ENCODE data around the gene TGFBR2.

Gene TGFBR2

GRCh38 chr3:30728143-30728542, 121.7 kb downstream of the TGFBR2 start:
- H3K9me3 ChIP-seq (ENCODE audit: control insufficient read depth in 2 of 2, low read length in 2 of 2): no peaks in the 10 kb centered on the region
- H3K9ac ChIP-seq (ENCODE audit: low read length in 2 of 2): no peak overlapping the region
- no peaks in the 10 kb centered on the region for H3K36me3 ChIP-seq (ENCODE audit: control insufficient read depth in 2 of 2, insufficient read depth in 2 of 2, low read length in 2 of 2)
- H3K27me3 ChIP-seq (ENCODE audit: control insufficient read depth in 1 of 2, insufficient read depth in 2 of 2, low read length in 2 of 2): no peaks in the 10 kb centered on the region
- H3K4me3 ChIP-seq (ENCODE audit: low read length in 2 of 2): no peak overlapping the region
- no peaks in the 10 kb centered on the region for H3K4me1 ChIP-seq (ENCODE audit: control insufficient read depth, insufficient read depth, low read length)
- no peak overlapping the region for H3K27ac ChIP-seq (ENCODE audit: low read length)

DNA sequence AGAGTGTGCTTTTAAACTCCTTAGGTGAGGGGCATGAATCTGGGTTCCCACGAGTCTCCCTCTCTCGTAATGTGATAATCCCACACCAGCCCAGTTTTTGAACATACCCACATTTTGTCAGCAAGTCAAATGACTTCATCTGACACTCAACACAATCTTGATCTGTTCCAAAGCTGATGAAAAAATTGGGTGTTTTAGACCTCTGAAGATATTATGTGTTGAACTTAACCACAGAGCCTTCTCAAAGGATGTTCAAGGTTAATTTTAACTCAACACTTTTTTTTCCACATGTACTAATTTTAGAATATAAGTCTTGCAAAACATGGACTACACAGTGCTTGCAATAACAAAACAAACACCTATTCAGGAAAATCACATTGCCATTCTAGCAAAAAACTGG, 123.1 kb downstream of the TGFBR2 start:
- Histone ChIP-seq H3K9ac (ENCODE audit: low read length in 2 of 2) (no peak overlapping the region), H3K27ac (ENCODE audit: low read length) (no peak overlapping the region), H3K9me3 (ENCODE audit: control insufficient read depth in 2 of 2, low read length in 2 of 2) (no peaks in the 10 kb centered on the region), H3K4me3 (ENCODE audit: low read length in 2 of 2) (no peak overlapping the region), H3K27me3 (ENCODE audit: control insufficient read depth in 1 of 2, insufficient read depth in 2 of 2, low read length in 2 of 2) (no peaks in the 10 kb centered on the region), H3K4me1 (ENCODE audit: control insufficient read depth, insufficient read depth, low read length) (no peaks in the 10 kb centered on the region), H3K36me3 (ENCODE audit: control insufficient read depth in 2 of 2, insufficient read depth in 2 of 2, low read length in 2 of 2) (no peaks in the 10 kb centered on the region)

GRCh38 chr3:30729936-30730335, 123.5 kb downstream of the TGFBR2 start:
- no peaks in the 10 kb centered on the region for H3K9me3 ChIP-seq (ENCODE audit: control insufficient read depth in 2 of 2, low read length in 2 of 2)

DNA sequence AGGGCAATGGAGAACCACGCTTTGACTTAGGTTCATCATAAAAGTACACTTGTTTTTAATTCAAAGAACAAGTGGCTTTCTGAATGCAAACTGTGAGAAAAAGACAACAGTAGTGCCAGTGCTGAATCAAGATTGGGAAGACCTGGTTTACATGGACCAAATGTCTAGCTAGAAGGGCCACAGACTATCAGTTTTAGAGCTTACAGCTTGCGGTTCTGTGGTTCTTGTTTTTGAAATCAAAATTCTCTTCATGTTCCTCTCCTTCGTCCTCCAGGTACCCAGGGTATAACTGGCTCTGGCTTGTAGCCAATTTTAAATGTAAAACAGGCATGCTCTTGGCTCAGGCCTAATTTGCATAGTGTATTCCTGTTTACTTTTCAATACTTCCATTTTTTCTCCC, 124.6 kb downstream of the TGFBR2 start:
- H3K4me1 ChIP-seq (ENCODE audit: control insufficient read depth, insufficient read depth, low read length): no peaks in the 10 kb centered on the region
- no peak overlapping the region for H3K4me3 ChIP-seq (ENCODE audit: low read length in 2 of 2)
- no peaks in the 10 kb centered on the region for H3K36me3 ChIP-seq (ENCODE audit: control insufficient read depth in 2 of 2, insufficient read depth in 2 of 2, low read length in 2 of 2)
- H3K27ac ChIP-seq (ENCODE audit: low read length): no peak overlapping the region
- H3K27me3 ChIP-seq (ENCODE audit: control insufficient read depth in 1 of 2, insufficient read depth in 2 of 2, low read length in 2 of 2): no peaks in the 10 kb centered on the region
- no peak overlapping the region for H3K9ac ChIP-seq (ENCODE audit: low read length in 2 of 2)
- H3K9me3 ChIP-seq (ENCODE audit: control insufficient read depth in 2 of 2, low read length in 2 of 2): no peaks in the 10 kb centered on the region

More at GRCh38 chr3:30729936-30730335, 123.5 kb downstream of the TGFBR2 start:
- no peaks in the 10 kb centered on the region for H3K36me3 ChIP-seq (ENCODE audit: control insufficient read depth in 2 of 2, insufficient read depth in 2 of 2, low read length in 2 of 2)
- no peak overlapping the region for H3K4me3 ChIP-seq (ENCODE audit: low read length in 2 of 2)
- no peak overlapping the region for H3K9ac ChIP-seq (ENCODE audit: low read length in 2 of 2)
- no peaks in the 10 kb centered on the region for H3K4me1 ChIP-seq (ENCODE audit: control insufficient read depth, insufficient read depth, low read length)
- H3K27ac ChIP-seq (ENCODE audit: low read length): no peak overlapping the region
- no peaks in the 10 kb centered on the region for H3K27me3 ChIP-seq (ENCODE audit: control insufficient read depth in 1 of 2, insufficient read depth in 2 of 2, low read length in 2 of 2)

- Histone ChIP-seq H3K27me3 (ENCODE audit: control insufficient read depth in 1 of 2, insufficient read depth in 2 of 2, low read length in 2 of 2) (no peaks in the 10 kb centered on the region), H3K9ac (ENCODE audit: low read length in 2 of 2) (no peak overlapping the region), H3K4me3 (ENCODE audit: low read length in 2 of 2) (no peak overlapping the region), H3K4me1 (ENCODE audit: control insufficient read depth, insufficient read depth, low read length) (no peaks in the 10 kb centered on the region), H3K36me3 (ENCODE audit: control insufficient read depth in 2 of 2, insufficient read depth in 2 of 2, low read length in 2 of 2) (no peaks in the 10 kb centered on the region), H3K9me3 (ENCODE audit: control insufficient read depth in 2 of 2, low read length in 2 of 2) (no peaks in the 10 kb centered on the region), H3K27ac (ENCODE audit: low read length) (no peak overlapping the region)
Observed at GRCh38 chr3:30733209-30733608, 126.8 kb downstream of the TGFBR2 start.

GRCh38 chr3:30733696-30734095, 127.3 kb downstream of the TGFBR2 start:
- Histone ChIP-seq H3K27me3 (ENCODE audit: control insufficient read depth in 1 of 2, insufficient read depth in 2 of 2, low read length in 2 of 2) (no peaks in the 10 kb centered on the region), H3K9me3 (ENCODE audit: control insufficient read depth in 2 of 2, low read length in 2 of 2) (no peaks in the 10 kb centered on the region)

DNA sequence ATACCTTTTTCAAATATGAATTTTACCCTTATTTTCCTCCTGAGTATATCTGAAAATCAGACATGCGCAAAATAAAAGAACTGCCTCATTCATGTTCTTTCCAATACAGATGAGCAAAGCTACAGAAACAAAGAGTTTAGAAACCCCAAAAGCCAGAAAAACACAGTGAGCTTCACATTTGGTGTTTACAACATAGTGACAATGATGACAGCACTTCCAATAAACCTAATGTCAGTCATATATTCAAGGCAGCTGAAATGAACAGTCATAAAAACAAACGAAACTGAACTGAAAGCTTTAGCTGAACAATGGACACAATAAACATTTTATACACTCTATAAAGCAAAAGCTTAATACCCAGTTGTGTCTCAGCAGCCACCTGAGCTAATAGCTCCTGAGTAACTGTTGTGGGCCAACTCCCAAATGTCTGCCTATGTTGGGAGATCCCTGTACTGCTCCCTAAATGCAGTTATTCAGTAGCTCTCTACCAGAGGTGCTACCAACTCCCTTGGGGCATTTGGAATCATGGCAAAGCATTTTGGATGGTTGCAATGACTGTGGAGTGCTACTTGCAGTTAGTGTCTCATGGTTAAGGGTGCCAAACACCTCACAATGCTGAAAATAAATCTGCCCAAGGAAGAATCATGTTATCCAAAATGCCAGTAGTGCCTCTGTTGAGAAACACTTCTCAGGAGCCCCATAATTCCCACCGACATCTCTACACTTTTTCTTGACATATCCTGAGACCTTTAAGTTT, 131.5 kb downstream of the TGFBR2 start:
- Histone ChIP-seq H3K36me3 (ENCODE audit: control insufficient read depth in 2 of 2, insufficient read depth in 2 of 2, low read length in 2 of 2) (no peaks in the 10 kb centered on the region), H3K9me3 (ENCODE audit: control insufficient read depth in 2 of 2, low read length in 2 of 2) (no peaks in the 10 kb centered on the region), H3K9ac (ENCODE audit: low read length in 2 of 2) (no peak overlapping the region), H3K27ac (ENCODE audit: low read length) (no peak overlapping the region), H3K4me3 (ENCODE audit: low read length in 2 of 2) (no peak overlapping the region), H3K27me3 (ENCODE audit: control insufficient read depth in 1 of 2, insufficient read depth in 2 of 2, low read length in 2 of 2) (no peaks in the 10 kb centered on the region), H3K4me1 (ENCODE audit: control insufficient read depth, insufficient read depth, low read length) (no peaks in the 10 kb centered on the region)

More at GRCh38 chr3:30733696-30734095, 127.3 kb downstream of the TGFBR2 start:
- H3K4me1 ChIP-seq (ENCODE audit: control insufficient read depth, insufficient read depth, low read length): no peaks in the 10 kb centered on the region
- no peaks in the 10 kb centered on the region for H3K36me3 ChIP-seq (ENCODE audit: control insufficient read depth in 2 of 2, insufficient read depth in 2 of 2, low read length in 2 of 2)
- no peak overlapping the region for H3K9ac ChIP-seq (ENCODE audit: low read length in 2 of 2)
- H3K4me3 ChIP-seq (ENCODE audit: low read length in 2 of 2): no peak overlapping the region
- no peak overlapping the region for H3K27ac ChIP-seq (ENCODE audit: low read length)

GRCh38 chr3:30738605-30739004, 132.2 kb downstream of the TGFBR2 start:
- no peaks in the 10 kb centered on the region for H3K4me1 ChIP-seq (ENCODE audit: control insufficient read depth, insufficient read depth, low read length)
- no peaks in the 10 kb centered on the region for H3K36me3 ChIP-seq (ENCODE audit: control insufficient read depth in 2 of 2, insufficient read depth in 2 of 2, low read length in 2 of 2)
- no peak overlapping the region for H3K27ac ChIP-seq (ENCODE audit: low read length)
- H3K9me3 ChIP-seq (ENCODE audit: control insufficient read depth in 2 of 2, low read length in 2 of 2): no peaks in the 10 kb centered on the region
- no peaks in the 10 kb centered on the region for H3K27me3 ChIP-seq (ENCODE audit: control insufficient read depth in 1 of 2, insufficient read depth in 2 of 2, low read length in 2 of 2)
- no peak overlapping the region for H3K4me3 ChIP-seq (ENCODE audit: low read length in 2 of 2)
- H3K9ac ChIP-seq (ENCODE audit: low read length in 2 of 2): no peak overlapping the region

DNA sequence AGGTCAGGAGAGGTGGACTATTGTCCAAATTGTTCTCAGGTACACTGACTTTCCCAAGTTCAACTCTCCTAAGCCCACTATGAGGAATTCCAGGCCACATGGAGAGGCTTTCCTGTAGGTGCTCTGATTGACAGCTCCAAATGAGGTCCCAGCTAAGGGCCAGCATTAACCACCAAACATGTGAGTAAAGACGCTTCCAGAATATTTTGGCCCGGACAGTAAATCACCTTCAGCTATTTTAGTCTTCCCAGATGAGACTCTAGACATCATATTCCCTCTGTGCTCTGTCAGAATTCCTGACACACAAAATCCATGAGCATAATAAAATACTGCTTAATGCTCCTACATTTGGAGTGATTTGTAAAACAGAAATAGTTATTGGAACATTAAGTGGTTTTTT, 135.5 kb downstream of the TGFBR2 start:
- H3K9me3 ChIP-seq (ENCODE audit: control insufficient read depth in 2 of 2, low read length in 2 of 2): no peaks in the 10 kb centered on the region
- no peak overlapping the region for H3K9ac ChIP-seq (ENCODE audit: low read length in 2 of 2)
- no peaks in the 10 kb centered on the region for H3K36me3 ChIP-seq (ENCODE audit: control insufficient read depth in 2 of 2, insufficient read depth in 2 of 2, low read length in 2 of 2)
- no peaks in the 10 kb centered on the region for H3K4me1 ChIP-seq (ENCODE audit: control insufficient read depth, insufficient read depth, low read length)
- no peaks in the 10 kb centered on the region for H3K27me3 ChIP-seq (ENCODE audit: control insufficient read depth in 1 of 2, insufficient read depth in 2 of 2, low read length in 2 of 2)
- H3K27ac ChIP-seq (ENCODE audit: low read length): no peak overlapping the region
- H3K4me3 ChIP-seq (ENCODE audit: low read length in 2 of 2): no peak overlapping the region

DNA sequence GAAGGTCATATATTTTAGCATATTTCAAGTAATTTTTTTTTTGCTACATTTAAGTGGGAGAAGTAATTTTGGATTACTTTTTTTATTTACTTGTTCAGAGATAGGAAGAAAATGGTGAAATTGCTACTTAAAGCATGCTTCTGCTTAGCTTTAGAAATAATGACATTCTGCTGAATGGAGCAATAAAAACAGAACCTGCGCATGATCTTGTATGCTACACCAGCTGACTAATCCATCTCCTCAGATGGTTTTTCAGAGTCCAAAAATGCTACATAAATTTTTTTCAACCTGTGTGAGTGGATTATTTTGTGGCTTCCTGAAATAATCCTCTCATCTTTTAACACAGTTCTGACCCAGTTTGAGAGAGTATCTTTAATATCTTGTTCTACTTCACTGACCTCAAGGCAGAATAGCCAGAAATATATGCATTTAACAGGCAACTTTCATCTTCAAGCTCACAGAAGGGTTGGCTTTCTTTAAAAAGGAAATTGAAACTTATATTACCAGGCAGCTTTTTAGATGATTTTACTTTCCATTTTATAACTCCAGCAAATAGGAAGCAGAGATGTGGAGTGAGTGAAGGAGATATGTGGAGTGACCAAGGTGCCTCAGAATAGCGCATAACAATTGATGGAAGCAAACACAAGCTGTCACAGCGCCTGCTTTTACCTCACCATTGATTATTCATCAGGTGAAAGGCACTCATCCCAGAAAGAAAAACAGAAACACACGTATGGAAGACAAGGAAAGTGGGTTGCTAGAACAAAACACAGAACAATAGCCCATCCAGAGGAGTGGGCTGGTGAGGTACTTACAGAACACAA, 136.6 kb downstream of the TGFBR2 start:
- Histone ChIP-seq H3K9ac (ENCODE audit: low read length in 2 of 2) (no peak overlapping the region), H3K27ac (ENCODE audit: low read length) (no peak overlapping the region), H3K4me3 (ENCODE audit: low read length in 2 of 2) (no peak overlapping the region), H3K4me1 (ENCODE audit: control insufficient read depth, insufficient read depth, low read length) (no peaks in the 10 kb centered on the region), H3K27me3 (ENCODE audit: control insufficient read depth in 1 of 2, insufficient read depth in 2 of 2, low read length in 2 of 2) (no peaks in the 10 kb centered on the region), H3K36me3 (ENCODE audit: control insufficient read depth in 2 of 2, insufficient read depth in 2 of 2, low read length in 2 of 2) (no peaks in the 10 kb centered on the region), H3K9me3 (ENCODE audit: control insufficient read depth in 2 of 2, low read length in 2 of 2) (no peaks in the 10 kb centered on the region)

Data from stomach smooth muscle (tissue), 2 donors.